Activated T-helper 17 cell treated with anti-CD3 and anti-CD28 coated beads, Interleukin-2, amount 50 U/mL, for 72 hours (primary cell): ENCODE data around the gene PNKP. TPM values are rescaled to one million over a fixed set of nuclear protein-coding genes. Genes with fewer than 3 reads are reported as not detected.

Experiments used
- ATAC-seq: fragments of 150-1000 bp; cut with Tn5 transposase; replicated peaks from 2 replicates; pipeline ENCODE4 v1.10.0; 2021; ENCODE audit warnings: mild to moderate bottlenecking, moderate library complexity
- H3K27ac Mint-ChIP-seq: one replicate; pipeline ENCODE4 v1.8.0; 2022; ENCODE audit warnings: mixed read lengths
- H3K27me3 Mint-ChIP-seq: one replicate; pipeline ENCODE4 v1.8.0; 2022; ENCODE audit warnings: mixed read lengths
- H3K36me3 Mint-ChIP-seq: one replicate; pipeline ENCODE4 v1.8.0; 2022; ENCODE audit warnings: low read depth, mild to moderate bottlenecking, mixed read lengths
- H3K4me1 Mint-ChIP-seq: one replicate; pipeline ENCODE4 v1.8.0; 2022; ENCODE audit warnings: mixed read lengths
- H3K4me3 Mint-ChIP-seq: one replicate; pipeline ENCODE4 v1.8.0; 2022; ENCODE audit warnings: mild to moderate bottlenecking, mixed read lengths
- H3K9me3 Mint-ChIP-seq: one replicate; pipeline ENCODE4 v1.8.0; 2022; ENCODE audit warnings: mixed read lengths
- total RNA-seq, 2 donors: library from RNA; stranded (reverse); gene quantifications; one replicate each; pipeline ENCODE4 v1.2.3, GENCODE V29; 2022

Gene PNKP
- 100 to 1,000 TPM; 100 to 111 TPM for total RNA-seq

GRCh38 chr19:49866933-49867782, at the start of gene PNKP:
PNKP (minus strand) TSS chr19:49867576; CDS start chr19:49867204, 372 bp downstream.
- peaks cover 28% of the 10 kb centered on the region for H3K4me1 Mint-ChIP-seq
- no peaks in the 10 kb centered on the region for H3K27me3 Mint-ChIP-seq
- no peak within 1 kb of the TSS for H3K4me3 Mint-ChIP-seq
- peak within 1 kb of the TSS; percentile 92 for H3K27ac Mint-ChIP-seq
- no peaks in the 10 kb centered on the region for H3K9me3 Mint-ChIP-seq
- peak; percentile 56 for ATAC-seq
- H3K36me3 Mint-ChIP-seq: peaks cover 62% of the 10 kb centered on the region

- Mint-ChIP-seq H3K27me3 (no peaks in the 10 kb centered on the region), H3K36me3 (peaks cover 95% of the 10 kb centered on the region), H3K4me1 (peaks cover 50% of the 10 kb centered on the region), H3K27ac (peak overlapping the region; percentile 14), H3K9me3 (no peaks in the 10 kb centered on the region), H3K4me3 (no peak overlapping the region)
- no peak for ATAC-seq
These were observed 47.9 kb upstream of the PNKP start for GRCh38 chr19:49915271-49915670.

GRCh38 chr19:49913720-49914119, 46.3 kb upstream of the PNKP start:
- Mint-ChIP-seq H3K36me3 (peaks cover 97% of the 10 kb centered on the region), H3K9me3 (no peaks in the 10 kb centered on the region), H3K4me1 (peaks cover 45% of the 10 kb centered on the region), H3K27ac (peak overlapping the region; percentile 92), H3K27me3 (no peaks in the 10 kb centered on the region), H3K4me3 (peak overlapping the region; percentile 84)
- ATAC-seq: no peak

DNA sequence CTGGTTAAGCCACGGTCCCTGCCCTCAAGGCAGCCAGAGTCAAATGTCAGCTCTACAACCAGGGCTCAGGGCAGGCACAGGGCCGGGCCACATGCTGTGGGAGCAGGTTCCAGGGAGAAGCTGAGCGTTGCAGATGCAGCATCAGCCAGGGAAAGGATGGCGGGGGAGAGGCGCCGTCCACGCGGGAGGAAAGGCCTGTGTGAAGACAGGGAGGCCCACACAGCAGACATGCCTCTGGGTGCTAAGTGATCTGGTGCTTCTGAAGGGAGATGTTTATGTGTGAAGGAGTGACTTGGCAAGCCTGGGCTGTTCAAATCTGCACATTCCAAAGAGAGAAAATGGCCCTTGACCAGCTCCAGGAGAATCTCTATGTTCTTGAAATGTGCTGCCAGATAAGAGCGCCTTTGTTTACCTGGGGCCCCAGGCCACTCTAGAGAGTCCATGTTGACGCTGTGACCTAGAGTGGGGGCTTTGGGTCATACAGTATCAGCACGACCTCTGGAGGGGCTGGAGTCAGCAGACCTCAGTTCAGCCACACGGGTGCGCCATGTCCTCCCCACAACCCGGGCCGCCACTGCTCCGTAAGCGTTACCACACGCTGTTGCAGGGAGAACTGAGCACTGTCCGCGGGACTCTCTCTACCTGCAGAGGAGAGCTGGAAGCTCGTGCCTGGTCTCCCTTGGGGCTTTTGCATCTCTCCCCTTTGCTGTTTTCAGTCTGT, 45.7 kb upstream of the PNKP start:
- Mint-ChIP-seq H3K9me3 (no peaks in the 10 kb centered on the region), H3K27ac (peak overlapping the region; percentile 92), H3K36me3 (peaks cover 97% of the 10 kb centered on the region), H3K4me3 (peak overlapping the region; percentile 84), H3K27me3 (no peaks in the 10 kb centered on the region), H3K4me1 (peaks cover 41% of the 10 kb centered on the region)
- no peak for ATAC-seq

- peaks cover 35% of the 10 kb centered on the region for H3K4me1 Mint-ChIP-seq
- H3K4me3 Mint-ChIP-seq: peak overlapping the region; percentile 84
- H3K9me3 Mint-ChIP-seq: no peaks in the 10 kb centered on the region
- H3K27ac Mint-ChIP-seq: peak overlapping the region; percentile 92
- ATAC-seq: peak; percentile 84
- no peaks in the 10 kb centered on the region for H3K27me3 Mint-ChIP-seq
- H3K36me3 Mint-ChIP-seq: peaks cover 97% of the 10 kb centered on the region
These were observed 44.2 kb upstream of the PNKP start for GRCh38 chr19:49911381-49912145.

DNA sequence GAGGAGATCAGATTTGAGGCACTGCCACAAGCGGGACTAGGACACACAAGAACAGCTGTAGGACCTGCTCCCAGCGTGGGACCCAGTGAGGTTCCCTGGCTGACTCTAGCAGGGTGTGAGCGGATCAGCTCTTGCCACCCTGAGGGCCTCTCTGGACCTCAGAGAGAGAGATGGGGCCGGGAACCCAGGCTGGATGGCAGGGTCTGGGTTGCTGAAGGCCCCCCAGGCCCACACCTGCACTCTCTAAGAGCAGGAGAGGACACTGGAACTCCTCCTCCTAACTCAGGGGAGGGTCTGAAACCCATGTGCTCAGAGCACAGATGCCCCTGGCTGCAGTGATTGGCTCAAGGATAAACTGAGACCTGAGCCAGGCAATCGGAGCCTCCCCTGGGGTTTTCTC, 42.8 kb upstream of the PNKP start:
- H3K36me3 Mint-ChIP-seq: peaks cover 90% of the 10 kb centered on the region
- no peak overlapping the region for H3K4me3 Mint-ChIP-seq
- ATAC-seq: no peak
- H3K9me3 Mint-ChIP-seq: no peaks in the 10 kb centered on the region
- no peaks in the 10 kb centered on the region for H3K27me3 Mint-ChIP-seq
- H3K4me1 Mint-ChIP-seq: peaks cover 34% of the 10 kb centered on the region
- no peak overlapping the region for H3K27ac Mint-ChIP-seq

DNA sequence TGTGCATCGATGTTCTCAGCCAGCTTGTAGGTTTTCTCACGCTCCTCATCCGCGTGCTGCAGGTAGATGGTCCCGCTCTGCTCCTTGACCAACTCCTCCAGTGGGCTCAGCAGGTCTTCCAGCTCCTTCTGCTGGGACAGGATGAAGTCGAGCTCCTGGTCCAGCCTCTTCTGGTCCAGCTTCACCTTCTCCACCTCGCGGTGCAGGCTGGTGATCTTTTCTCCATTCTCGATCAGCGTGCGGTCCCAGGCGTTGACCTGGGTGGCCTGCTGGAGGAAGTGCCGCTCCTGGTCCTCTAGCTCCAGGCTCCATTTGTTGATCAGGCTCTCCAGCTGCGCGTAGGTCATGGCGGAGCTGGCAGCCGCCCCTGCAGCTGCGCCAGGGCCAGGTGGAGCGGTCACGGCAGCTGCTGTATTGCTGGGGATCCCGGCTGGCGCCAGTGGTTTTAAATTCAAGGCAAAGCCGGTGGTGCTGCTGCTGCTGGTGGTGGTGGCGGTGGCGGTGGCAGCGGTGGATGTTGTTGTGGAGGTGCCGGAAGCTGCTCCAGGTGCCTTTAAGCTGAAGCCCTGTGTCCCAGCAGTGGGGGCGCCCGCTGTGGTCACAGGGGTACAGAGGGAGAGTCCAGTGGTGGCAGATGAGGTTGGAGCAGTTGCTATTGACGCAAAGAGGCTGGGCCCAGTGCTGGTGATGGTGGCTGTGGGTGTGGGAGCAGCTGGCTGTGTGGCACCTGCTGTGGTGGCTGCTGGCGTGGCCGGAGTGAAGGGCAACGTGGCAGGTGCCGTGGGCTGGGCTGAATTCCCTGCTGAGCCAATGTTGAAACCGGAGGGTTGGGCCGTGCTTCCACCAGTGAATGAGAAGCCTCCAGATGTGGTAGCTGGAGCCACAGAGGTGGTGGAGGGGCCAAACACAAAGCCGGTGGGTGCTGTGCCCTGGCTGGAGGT, 41.4 kb upstream of the PNKP start:
- Mint-ChIP-seq H3K27ac (peak overlapping the region; percentile 41), H3K4me1 (peaks cover 28% of the 10 kb centered on the region), H3K27me3 (no peaks in the 10 kb centered on the region), H3K4me3 (no peak overlapping the region), H3K36me3 (peaks cover 76% of the 10 kb centered on the region), H3K9me3 (no peaks in the 10 kb centered on the region)
- no peak for ATAC-seq

- no peak overlapping the region for H3K4me3 Mint-ChIP-seq
- H3K9me3 Mint-ChIP-seq: no peaks in the 10 kb centered on the region
- no peak for ATAC-seq
- H3K36me3 Mint-ChIP-seq: peaks cover 67% of the 10 kb centered on the region
- peaks cover 19% of the 10 kb centered on the region for H3K4me1 Mint-ChIP-seq
- H3K27ac Mint-ChIP-seq: peak overlapping the region; percentile 41
- no peaks in the 10 kb centered on the region for H3K27me3 Mint-ChIP-seq
These were observed 40.5 kb upstream of the PNKP start for GRCh38 chr19:49907745-49908446.

DNA sequence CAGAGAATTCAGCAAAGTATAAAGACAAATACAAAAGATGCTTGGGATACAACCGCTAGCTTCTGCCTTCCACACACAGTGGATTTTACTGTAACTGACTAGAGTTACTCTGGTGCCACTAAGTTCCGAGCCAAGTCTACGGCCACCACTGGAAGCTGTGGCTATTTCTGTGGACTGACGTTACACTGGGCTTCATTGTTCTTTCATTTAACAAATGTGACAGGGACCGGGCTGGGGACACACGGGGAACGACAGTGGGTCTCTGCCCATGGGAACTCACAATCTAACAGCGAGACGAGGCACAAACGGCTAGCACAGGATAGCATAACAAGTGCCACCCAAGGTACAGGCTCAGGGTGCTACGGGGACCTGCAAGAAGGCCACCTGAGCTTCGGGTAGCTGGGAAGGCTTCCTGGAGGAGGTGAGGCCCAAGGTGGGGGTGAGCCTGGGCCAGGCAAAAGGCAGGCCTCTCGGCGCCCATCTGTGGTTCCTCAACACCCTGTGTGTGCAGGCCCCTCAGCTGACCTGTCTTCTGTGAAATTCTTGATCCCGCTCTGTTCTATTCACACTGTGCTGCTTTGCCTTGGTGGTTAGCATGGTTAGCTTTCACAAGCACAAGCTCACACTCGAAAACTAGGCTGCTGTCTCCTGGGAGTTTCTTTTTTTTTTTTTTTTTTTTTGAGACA, 39.6 kb upstream of the PNKP start:
- peaks cover 58% of the 10 kb centered on the region for H3K36me3 Mint-ChIP-seq
- H3K27me3 Mint-ChIP-seq: no peaks in the 10 kb centered on the region
- H3K27ac Mint-ChIP-seq: peak overlapping the region; percentile 41
- H3K9me3 Mint-ChIP-seq: no peaks in the 10 kb centered on the region
- H3K4me1 Mint-ChIP-seq: peaks cover 15% of the 10 kb centered on the region
- no peak for ATAC-seq
- no peak overlapping the region for H3K4me3 Mint-ChIP-seq

DNA sequence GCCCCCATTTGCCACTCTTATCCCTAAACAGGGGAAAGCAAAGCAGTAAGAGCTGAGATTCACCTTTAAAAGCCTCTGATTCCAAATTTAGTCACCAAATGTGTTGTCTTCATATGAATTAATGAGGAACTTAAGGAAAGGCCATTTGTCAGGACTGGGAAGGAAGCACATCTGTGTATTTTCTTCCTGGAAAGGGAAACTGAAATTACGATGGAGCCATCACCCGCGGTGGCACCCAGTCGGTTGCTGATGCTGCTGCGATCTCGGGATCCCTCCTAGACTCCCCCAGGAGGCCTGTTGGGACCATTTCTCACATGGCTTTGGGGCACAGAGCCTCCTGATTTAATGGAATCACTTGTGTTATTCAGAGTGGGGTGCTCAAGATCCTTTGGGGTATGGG, 36.8 kb upstream of the PNKP start:
- H3K27ac Mint-ChIP-seq: no peak overlapping the region

GRCh38 chr19:49896863-49897621, 29.7 kb upstream of the PNKP start, which contains the start of gene IL4I1:
IL4I1 (minus strand) TSS chr19:49896887; CDS start chr19:49896160, 727 bp downstream.
- ATAC-seq: peak; percentile 57
- Mint-ChIP-seq H3K27me3 (no peaks in the 10 kb centered on the region), H3K4me3 (peak within 1 kb of the TSS; percentile 93), H3K27ac (peak within 1 kb of the TSS; percentile 99), H3K36me3 (peaks cover 60% of the 10 kb centered on the region), H3K9me3 (no peaks in the 10 kb centered on the region), H3K4me1 (peaks cover 35% of the 10 kb centered on the region)

More for the DNA sequence above, 36.8 kb upstream of the PNKP start:
- Mint-ChIP-seq H3K4me1 (peaks cover 8% of the 10 kb centered on the region), H3K36me3 (peaks cover 30% of the 10 kb centered on the region), H3K27me3 (no peaks in the 10 kb centered on the region), H3K9me3 (no peaks in the 10 kb centered on the region), H3K4me3 (peak overlapping the region; percentile 23)
- ATAC-seq: no peak
